K562 (cell line): Measurements from ENCODE around the gene PINK1. TPM values are rescaled to one million over a fixed set of nuclear protein-coding genes. Genes with fewer than 3 reads are reported as not detected.

ENCODE experiments used
- ATAC-seq: fragments of 200-7000 bp; cut with Tn5 transposase; 3 replicates; pipeline ENCODE4 v1.9.1; 2020; ENCODE audit warnings: moderate library complexity
- BruUV-seq: library from RNA; stranded (reverse); fragments of 400-500 nt; replicated peaks from 2 replicates; lab custom pipeline; 2021; lab: Mats Ljungman, UMichigan
- CTCF ChIA-PET: fragments of 300-600 bp; formaldehyde crosslinking; extraction: SDS; loops from one replicate; lab custom pipeline; 2021; ENCODE audit warnings: low intra/inter-chr PET ratio; lab: Yijun Ruan, JAX
- POLR2A ChIA-PET: fragments of 300-600, 350-650 bp; sonication (Branson Sonifier 250); formaldehyde crosslinking; extraction: SDS; loops from one replicate; lab custom pipeline; 2021; ENCODE audit warnings: antibody characterized with exemption, inconsistent platforms; lab: Yijun Ruan, JAX
- DNase-seq, 4 experiments: peaks; one replicate each; pipeline versions ENCODE4 v3.0.0 to v3.0.0-alpha.2; 2011 to 2018; ENCODE audit warnings: low spot score in 3 of 4, mixed read lengths in 3 of 4; ENCODE audit errors: extremely low read depth in 1 of 4
- FAIRE-seq: peaks from 2 replicates; lab custom pipeline; 2011; peaks lifted over from hg19 to GRCh38; lab: Jason Lieb, UNC
- H2AFZ ChIP-seq: 2 replicates; pipeline ENCODE4 v1.6.0; 2011; ENCODE audit warnings: low read depth, low read length, control low read depth, inconsistent platforms
- H3K27ac ChIP-seq: fragments of 200-600 bp; 3 replicates; pipeline ENCODE4 v1.8.0; 2011; ENCODE audit warnings: low read depth, mild to moderate bottlenecking, control low read depth, inconsistent platforms, low read length, moderate library complexity, mixed read lengths; ENCODE audit errors: extremely low read depth
- H3K27me3 ChIP-seq, 2 experiments: fragments of 300-600 bp in 1 of 2; 2 replicates in 1 of 2; 3 replicates in 1 of 2; pipeline versions ENCODE4 v1.6.0 to v1.8.0; 2011; ENCODE audit warnings: inconsistent platforms in 2 of 2, low read length in 2 of 2, mild to moderate bottlenecking in 1 of 2, mixed read lengths in 1 of 2, moderate library complexity in 1 of 2; ENCODE audit not compliant: control insufficient read depth in 2 of 2, insufficient read depth in 2 of 2
- H3K36me3 ChIP-seq: fragments of 300-600 bp; 3 replicates; pipeline ENCODE4 v1.8.0; 2011; ENCODE audit warnings: mild to moderate bottlenecking, low read length, inconsistent platforms; ENCODE audit not compliant: control insufficient read depth, insufficient read depth
- H3K4me1 ChIP-seq, 2 experiments: fragments of 200-600 bp in 1 of 2; replicated peaks in 1 of 2; 2 replicates in 1 of 2; 3 replicates in 1 of 2; pipeline versions ENCODE4 v1.5.1 to v1.8.0; 2011; ENCODE audit warnings: inconsistent platforms in 2 of 2, low read length in 2 of 2, mild to moderate bottlenecking in 1 of 2, mixed read lengths in 1 of 2, moderate library complexity in 1 of 2; ENCODE audit not compliant: control insufficient read depth in 2 of 2, insufficient read depth in 2 of 2
- H3K4me2 ChIP-seq: 2 replicates; pipeline ENCODE4 v1.6.1; 2011; ENCODE audit warnings: low read length, control low read depth, inconsistent platforms, mixed read lengths; ENCODE audit not compliant: insufficient read depth
- H3K4me3 ChIP-seq: fragments of 200-600 bp; sonication (generic), shearing (Covaris generic); 2 replicates; pipeline ENCODE4 v1.5.1; 2016; ENCODE audit warnings: control low read depth, inconsistent platforms
- H3K79me2 ChIP-seq: fragments of 200-600 bp; 3 replicates; pipeline ENCODE4 v1.8.0; 2011; ENCODE audit warnings: low read length, inconsistent platforms; ENCODE audit not compliant: control insufficient read depth, insufficient read depth
- H3K9ac ChIP-seq, 2 experiments: 2 replicates each; pipeline versions ENCODE4 v1.6.0 to v1.6.1; 2011; ENCODE audit warnings: low read depth in 2 of 2, low read length in 2 of 2, control low read depth in 1 of 2, inconsistent platforms in 1 of 2, mild to moderate bottlenecking in 1 of 2, mixed read lengths in 1 of 2; ENCODE audit not compliant: insufficient read depth in 1 of 2
- H3K9me1 ChIP-seq: one replicate; pipeline ENCODE4 v1.6.0; 2011; ENCODE audit warnings: inconsistent platforms, mild to moderate bottlenecking, low read length, moderate library complexity; ENCODE audit not compliant: control insufficient read depth, insufficient read depth
- H3K9me3 ChIP-seq: replicated peaks from 2 replicates; pipeline ENCODE4 v1.5.1; 2011; ENCODE audit warnings: low read depth, low read length, inconsistent platforms; ENCODE audit not compliant: control insufficient read depth, insufficient read depth
- H4K20me1 ChIP-seq: replicated peaks from 2 replicates; pipeline ENCODE4 v1.6.1; 2011; ENCODE audit warnings: low read length, inconsistent platforms, mixed read lengths; ENCODE audit not compliant: control insufficient read depth, insufficient read depth
- C11orf30 ChIP-seq: fragments of 450-650 bp; IDR thresholded peaks from 2 replicates; pipeline ENCODE4 v1.6.1; 2016; ENCODE audit warnings: low read depth, mild to moderate bottlenecking
- MAZ ChIP-seq, 2 experiments: fragments of 450-650 bp in 1 of 2; sonication (generic) in 1 of 2; formaldehyde crosslinking; IDR thresholded peaks in 1 of 2; conservative IDR thresholded peaks in 1 of 2; 2 replicates each; pipeline versions ENCODE4 v1.4.0 to v1.5.0; 2020; ENCODE audit warnings: mild to moderate bottlenecking in 1 of 2, missing genetic modification reagents in 1 of 2
- OTX1 ChIP-seq: fragments of 450-650 bp; formaldehyde crosslinking; IDR thresholded peaks from 2 replicates; pipeline ENCODE4 v1.4.0; 2022; ENCODE audit warnings: mild to moderate bottlenecking
- POLR2AphosphoS2 ChIP-seq: IDR thresholded peaks from 2 replicates; pipeline ENCODE4 v1.6.1; 2012; ENCODE audit warnings: low read length, improper control_type of control experiment
- U2AF1 ChIP-seq: fragments of 200-400 bp; formaldehyde crosslinking; optimal IDR thresholded peaks from 2 replicates; pipeline ENCODE3; 2017; ENCODE audit warnings: mild to moderate bottlenecking, low read depth, low read length, moderate library complexity
- ZNF316 ChIP-seq: fragments of 450-650 bp; IDR thresholded peaks from 2 replicates; pipeline ENCODE4 v1.6.1; 2016
- ZNF77 ChIP-seq: fragments of 250-450 bp; sonication (Bioruptor Pico); IDR thresholded peaks from 2 replicates; pipeline ENCODE4 v1.5.0; 2020
- ZNF830 ChIP-seq: fragments of 250-450 bp; sonication (Bioruptor Pico); IDR thresholded peaks from 2 replicates; pipeline ENCODE4 v1.5.0; 2021; ENCODE audit warnings: mild to moderate bottlenecking
- WGBS: fragments of 100-300 bp; shearing (Covaris generic); methylation state at CpG from one replicate; pipeline ENCODE4 v1.1.6; 2016; ENCODE audit warnings: low coverage, mixed read lengths; ENCODE audit not compliant: insufficient coverage; ENCODE audit errors: missing lambda C conversion rate; 5-methylcytosine and 5-hydroxymethylcytosine counted together
- in situ Hi-C: fragments of 300-500 bp; cut with MboI; formaldehyde crosslinking; loops from 4 replicates; pipeline ENCODE4 v1.15.0; 2018; ENCODE audit warnings: inconsistent platforms, mixed read lengths
- intact Hi-C: fragments of 100-400 bp; cut with micrococcal nuclease; formaldehyde crosslinking; loops from 2 replicates; pipeline ENCODE4 v1.14.2; 2022
- polyA plus RNA-seq, 8 experiments: library from polyadenylated mRNA; depleted of rRNA in 4 of 8; stranded (reverse) in 5 of 8; unstranded in 3 of 8; fragments of >200 nt; fragmentation: Nextera tagmentation in 2 of 8; fragmentation: Illumina TruSeq in 1 of 8; extraction: Ambion mirVana in 2 of 8; extraction: Trizol in 1 of 8; gene quantifications; 2 replicates each; pipeline versions ENCODE4 v1.2.1 to v1.2.3, GENCODE V29; 2011 to 2014; ENCODE audit warnings: inconsistent platforms in 1 of 8, missing spikeins in 1 of 8
- total RNA-seq, 7 experiments: library from RNA; depleted of rRNA in 6 of 7; stranded (reverse); fragments of >200 nt in 6 of 7; fragmentation: Illumina TruSeq in 2 of 7; extraction: Trizol in 2 of 7; gene quantifications; 2 replicates each; pipeline versions ENCODE4 v1.2.1 to v1.2.3, GENCODE V29; 2011 to 2021; ENCODE audit warnings: low replicate concordance in 1 of 7

The PINK1 gene
- total and polyA plus RNA-seq, 9 of the 15 experiments (the other 6 are each of a cell fraction or from before 2014, with no cell fraction given): 1.5 to 11.3 (median 6.8) TPM

DNA sequence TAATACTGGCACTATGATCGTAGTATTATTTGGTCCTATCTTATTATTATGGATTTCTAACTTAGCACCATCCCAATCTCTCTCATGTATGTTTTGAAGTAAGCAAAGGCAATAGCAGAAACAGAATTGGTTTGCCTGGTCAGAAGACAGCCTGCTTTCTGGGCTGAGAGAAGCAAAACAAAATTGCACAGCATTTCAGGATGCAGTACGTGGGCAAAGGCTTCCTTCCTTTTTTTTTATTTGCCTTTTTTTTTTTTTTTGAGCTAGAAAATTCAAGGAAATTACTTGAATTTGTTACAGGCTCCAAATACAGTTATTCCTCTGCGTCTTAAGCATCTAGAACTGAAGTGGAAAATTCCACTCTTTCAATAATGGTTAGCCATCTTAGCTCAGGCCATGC is 35.6 kb upstream of the PINK1 start (continued):
- TF ChIP-seq POLR2AphosphoS2 (no peak), ZNF830 (CRISPR knock-in tag) (no peak), MAZ (CRISPR knock-in tag; conservative IDR thresholded peaks at IDR 0.05 in 1 of 2, IDR thresholded peaks at IDR 0.05 in 1 of 2) (no peak), U2AF1 (no peak), ZNF77 (no peak)
- TF ChIP-seq, all 486 proteins: peak for 0

DNA sequence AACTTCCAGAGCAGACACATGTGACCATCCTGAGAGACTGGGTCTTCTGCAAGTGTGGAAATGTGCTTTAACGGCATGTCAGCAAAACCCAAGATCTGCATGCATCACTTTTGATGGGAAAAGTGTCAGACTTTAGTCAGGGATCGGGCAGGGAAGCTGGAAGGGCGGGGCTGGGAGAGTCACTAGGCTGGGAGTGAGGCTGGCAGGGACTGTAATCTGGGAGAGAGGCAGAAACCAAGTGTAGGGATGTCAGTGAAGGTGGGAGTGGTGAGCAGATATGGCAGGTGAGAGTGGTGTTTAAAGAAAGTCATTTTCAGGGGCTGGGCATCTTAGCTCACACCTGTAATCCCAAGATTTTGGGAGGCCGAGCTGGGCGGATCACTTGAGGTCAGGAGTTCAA is 33.1 kb upstream of the PINK1 start:
- DNase-seq (no peak), ATAC-seq (no peak), FAIRE-seq (no peak)
- Histone ChIP-seq H3K9ac (no peak overlapping the region), H3K4me3 (no peak overlapping the region), H3K4me2 (no peak overlapping the region), H3K27ac (no peak overlapping the region), H3K36me3 (no peaks in the 10 kb centered on the region), H3K27me3 (peaks cover 2 to 9% of the 10 kb centered on the region in 2 experiments; a peak in 4 of 5 replicates), H4K20me1 (no peaks in the 10 kb centered on the region), H3K79me2 (no peaks in the 10 kb centered on the region), H2AFZ (no peak overlapping the region), H3K9me1 (no peaks in the 10 kb centered on the region), H3K4me1 (no peaks in the 10 kb centered on the region), H3K9me3 (no peaks in the 10 kb centered on the region)
- in situ Hi-C loops (no loop called here), intact Hi-C loops (no loop called here)
- 25% methylated on average over 5 of the region's 5 CpGs for WGBS
- ChIA-PET POLR2A (interaction anchor here (0.6 to 1.1 kb wide), 3 partner anchors 8 to 542 kb away, joined by 3 to 4 read pairs (median 3); no protein-coding TSS in a partner anchor), CTCF (no interaction called here)
- TF ChIP-seq OTX1 (CRISPR knock-in tag): no peak
- TF ChIP-seq C11orf30: peak; percentile 21; the same call in 1 of the 2 replicates
- peak; percentile 25 for TF ChIP-seq ZNF316
- BruUV-seq: no TSS peak
